Kidney (tissue), 14 donors: ENCODE measurements around the gene CCDC71L. TPM values are rescaled to one million over a fixed set of nuclear protein-coding genes. Genes with fewer than 3 reads are reported as not detected.

Source experiments
- DNase-seq, 5 donors: peaks; one replicate each; pipeline ENCODE4 v3.0.0-alpha.2; 2013 to 2020
- FAIRE-seq: peaks from 2 replicates; lab custom pipeline; 2012; peaks lifted over from hg19 to GRCh38; lab: Jason Lieb, UNC
- H3K27ac ChIP-seq, 2 donors: one replicate each; pipeline ENCODE4 v1.7.0; 2013; ENCODE audit warnings: low read depth in 2 of 2, low read length in 2 of 2, inconsistent platforms in 1 of 2
- H3K27me3 ChIP-seq: one replicate; pipeline ENCODE4 v1.7.1; 2013; ENCODE audit warnings: low read length, inconsistent platforms; ENCODE audit not compliant: control insufficient read depth, insufficient read depth
- H3K36me3 ChIP-seq, 3 donors: one replicate each; pipeline versions ENCODE4 v1.7.0 to v1.7.1; 2013; ENCODE audit warnings: low read length in 3 of 3, control low read depth in 1 of 3, inconsistent platforms in 1 of 3; ENCODE audit not compliant: insufficient read depth in 3 of 3, control insufficient read depth in 2 of 3
- H3K4me1 ChIP-seq, 3 donors: one replicate each; pipeline versions ENCODE4 v1.7.0 to v1.7.1; 2013; ENCODE audit warnings: low read length in 3 of 3, inconsistent platforms in 1 of 3, low read depth in 1 of 3; ENCODE audit not compliant: control insufficient read depth in 2 of 3, insufficient read depth in 2 of 3
- H3K4me3 ChIP-seq, 3 donors: one replicate each; pipeline versions ENCODE4 v1.7.0 to v1.8.1; 2013; ENCODE audit warnings: low read length in 3 of 3, control low read depth in 1 of 3, inconsistent platforms in 1 of 3
- H3K9ac ChIP-seq, 3 donors: one replicate each; pipeline versions ENCODE4 v1.7.0 to v1.7.1; 2013; ENCODE audit warnings: low read length in 3 of 3, control low read depth in 1 of 3, inconsistent platforms in 1 of 3
- H3K9me3 ChIP-seq, 3 donors: one replicate each; pipeline versions ENCODE4 v1.7.0 to v1.7.1; 2013; ENCODE audit warnings: low read length in 3 of 3, control low read depth in 1 of 3, inconsistent platforms in 1 of 3; ENCODE audit not compliant: control insufficient read depth in 2 of 3, insufficient read depth in 1 of 3
- CTCF ChIP-seq: IDR thresholded peaks from 3 replicates; pipeline ENCODE4 v1.5.1; 2012; ENCODE audit warnings: mild to moderate bottlenecking, moderate library complexity, borderline replicate concordance; ENCODE audit not compliant: insufficient read depth; ENCODE audit errors: extremely low read depth
- intact Hi-C: fragments of 100-400 bp; cut with DNase I; formaldehyde crosslinking; loops from one replicate; pipeline ENCODE4 v1.11.1; 2022
- polyA plus RNA-seq: library from polyadenylated mRNA; stranded (reverse); fragments of 350-450 nt; fragmentation: Illumina TruSeq; extraction: RNeasy Lipid Tissue Mini Kit (QIAGEN cat#74804); gene quantifications from one replicate; pipeline ENCODE4 v1.2.3, GENCODE V29; 2014; ENCODE audit warnings: low read depth, low replicate concordance; ENCODE audit not compliant: insufficient read depth
- total RNA-seq: library from RNA; stranded (reverse); fragmentation: NEBNext Ultra II Directional; extraction: Animal tissue kit (Norgen Biotek cat#: 25700); gene quantifications from one replicate; pipeline ENCODE4 v1.2.1, GENCODE V29; 2021
- donor health status: control.
- donor health status: control.
- donor health status: control.
- donor health status: control.
- donor health status: control.
- donor health status: DM: yes; HTN: yes; CAD: no.
- donor health status: Normal renal cell carcinoma (clear cell type).

CCDC71L gene
- total and polyA plus RNA-seq, 2 donors from 2014 or later = 9.4 to 26.2 TPM

- H3K9ac ChIP-seq = no peak overlapping the region
- TF ChIP-seq CTCF = no peak
- H3K4me3 ChIP-seq = no peak overlapping the region
- intact Hi-C loops = no loop called here
- no peak overlapping the region for H3K27ac ChIP-seq
- FAIRE-seq = no peak
- H3K9me3 ChIP-seq = no peaks in the 10 kb centered on the region
- no peak for DNase-seq
- H3K4me1 ChIP-seq = no peaks in the 10 kb centered on the region
- H3K27me3 ChIP-seq = no peaks in the 10 kb centered on the region
- no peaks in the 10 kb centered on the region for H3K36me3 ChIP-seq
These were observed 7.5 kb downstream of the CCDC71L start for GRCh38 chr7:106653488-106653887.

- no peak for TF ChIP-seq CTCF
- H3K9me3 ChIP-seq = no peaks in the 10 kb centered on the region
- no peaks in the 10 kb centered on the region for H3K36me3 ChIP-seq
- no peak for FAIRE-seq
- no peaks in the 10 kb centered on the region for H3K27me3 ChIP-seq
- no peaks in the 10 kb centered on the region for H3K4me1 ChIP-seq
- intact Hi-C loops = no loop called here
- H3K4me3 ChIP-seq = no peak overlapping the region
- DNase-seq = no peak
- no peak overlapping the region for H3K9ac ChIP-seq
- H3K27ac ChIP-seq = no peak overlapping the region
These were observed 8.0 kb downstream of the CCDC71L start for GRCh38 chr7:106652909-106653308.

- no peaks in the 10 kb centered on the region for H3K9me3 ChIP-seq
- no peak overlapping the region for H3K4me3 ChIP-seq
- no peak for TF ChIP-seq CTCF
- FAIRE-seq (no peak), DNase-seq (no peak)
- no peak overlapping the region for H3K27ac ChIP-seq
- no peaks in the 10 kb centered on the region for H3K4me1 ChIP-seq
- no peaks in the 10 kb centered on the region for H3K36me3 ChIP-seq
- H3K9ac ChIP-seq = no peak overlapping the region
- H3K27me3 ChIP-seq = no peaks in the 10 kb centered on the region
- intact Hi-C loops = no loop called here
These were observed 8.9 kb downstream of the CCDC71L start for GRCh38 chr7:106652092-106652491.

- H3K4me3 ChIP-seq = no peak overlapping the region
- H3K9me3 ChIP-seq = no peaks in the 10 kb centered on the region
- no peaks in the 10 kb centered on the region for H3K27me3 ChIP-seq
- H3K4me1 ChIP-seq = no peaks in the 10 kb centered on the region
- TF ChIP-seq CTCF = no peak
- intact Hi-C loops = no loop called here
- H3K27ac ChIP-seq = no peak overlapping the region
- DNase-seq (no peak), FAIRE-seq (no peak)
- no peak overlapping the region for H3K9ac ChIP-seq
- H3K36me3 ChIP-seq = no peaks in the 10 kb centered on the region
These were observed 14.7 kb downstream of the CCDC71L start for GRCh38 chr7:106646256-106646655.
